IMR-90 (cell line): ENCODE data around the gene YBX1. TPM values are rescaled to one million over a fixed set of nuclear protein-coding genes. Genes with fewer than 3 reads are reported as not detected.

Source experiments
- ATAC-seq: fragments of 200-7000 bp; cut with Tn5 transposase; 2 replicates; pipeline ENCODE4 v1.9.1; 2020; ENCODE audit warnings: low read depth, mild to moderate bottlenecking, moderate library complexity
- BruUV-seq: library from RNA; stranded (reverse); fragments of 400-500 nt; replicated peaks from 2 replicates; lab custom pipeline; 2021; lab: Mats Ljungman, UMichigan
- CTCF ChIA-PET: fragments of 300-600 bp; formaldehyde crosslinking; extraction: SDS; loops from one replicate; lab custom pipeline; 2021; ENCODE audit warnings: antibody characterized with exemption; lab: Yijun Ruan, JAX
- POLR2A ChIA-PET: fragments of 300-600 bp; sonication (Branson Sonifier 250); formaldehyde crosslinking; loops from one replicate; lab custom pipeline; 2022; ENCODE audit warnings: antibody characterized with exemption; ENCODE audit not compliant: unreplicated experiment; lab: Charles Lee
- DNase-seq: peaks from one replicate; pipeline ENCODE4 v3.0.0; 2013
- H2AFZ ChIP-seq: replicated peaks from 2 replicates; pipeline ENCODE3; 2013; ENCODE audit warnings: low read length, mild to moderate bottlenecking; ENCODE audit not compliant: poor library complexity
- H2AK5ac ChIP-seq: 2 replicates; pipeline ENCODE4 v1.6.1; 2013; ENCODE audit warnings: low read depth, low read length, inconsistent platforms
- H2AK9ac ChIP-seq: replicated peaks from 2 replicates; pipeline ENCODE3; 2013; ENCODE audit warnings: mild to moderate bottlenecking, low read depth, low read length, moderate library complexity; ENCODE audit not compliant: poor library complexity
- H2BK120ac ChIP-seq: 2 replicates; pipeline ENCODE4 v1.6.1; 2013; ENCODE audit warnings: low read depth, low read length, inconsistent platforms
- H2BK15ac ChIP-seq: 3 replicates; pipeline ENCODE4 v1.6.1; 2013; ENCODE audit warnings: low read depth, low read length, inconsistent platforms
- H2BK20ac ChIP-seq: 2 replicates; pipeline ENCODE4 v1.6.1; 2013; ENCODE audit warnings: low read depth, mild to moderate bottlenecking, inconsistent platforms, low read length, moderate library complexity
- H2BK5ac ChIP-seq: 2 replicates; pipeline ENCODE4 v1.6.1; 2013; ENCODE audit warnings: mild to moderate bottlenecking, low read depth, low read length, inconsistent platforms; ENCODE audit not compliant: poor library complexity, severe bottlenecking
- H3K14ac ChIP-seq: replicated peaks from 2 replicates; pipeline ENCODE4 v1.6.1; 2013; ENCODE audit warnings: low read depth, low read length, inconsistent platforms
- H3K18ac ChIP-seq: 2 replicates; pipeline ENCODE4 v1.6.1; 2013; ENCODE audit warnings: low read depth, low read length, control low read depth
- H3K23ac ChIP-seq: 2 replicates; pipeline ENCODE4 v1.6.1; 2013; ENCODE audit warnings: low read depth, low read length, inconsistent platforms
- H3K27ac ChIP-seq: 2 replicates; pipeline ENCODE4 v1.5.1; 2013; ENCODE audit warnings: mild to moderate bottlenecking, control low read depth, low read length; ENCODE audit not compliant: insufficient read depth
- H3K27me3 ChIP-seq: 2 replicates; pipeline ENCODE4 v1.6.1; 2013; ENCODE audit warnings: low read length; ENCODE audit not compliant: control insufficient read depth, insufficient read depth
- H3K36me3 ChIP-seq: 2 replicates; pipeline ENCODE4 v1.6.1; 2013; ENCODE audit warnings: low read length, mixed read lengths; ENCODE audit not compliant: control insufficient read depth, insufficient read depth
- H3K4ac ChIP-seq: 2 replicates; pipeline ENCODE4 v1.6.1; 2013; ENCODE audit warnings: low read depth, low read length, inconsistent platforms
- H3K4me1 ChIP-seq: 2 replicates; pipeline ENCODE4 v1.6.1; 2013; ENCODE audit warnings: low read length, mixed read lengths; ENCODE audit not compliant: control insufficient read depth, insufficient read depth
- H3K4me2 ChIP-seq: 2 replicates; pipeline ENCODE4 v1.6.1; 2013; ENCODE audit warnings: low read depth, mild to moderate bottlenecking, control low read depth, low read length, moderate library complexity
- H3K4me3 ChIP-seq: 2 replicates; pipeline ENCODE4 v1.5.1; 2013; ENCODE audit warnings: low read depth, mild to moderate bottlenecking, control low read depth, low read length, moderate library complexity; ENCODE audit not compliant: insufficient read depth
- H3K56ac ChIP-seq: 2 replicates; pipeline ENCODE4 v1.6.1; 2013; ENCODE audit warnings: low read length, inconsistent platforms; ENCODE audit not compliant: insufficient read depth; ENCODE audit errors: extremely low read depth
- H3K79me1 ChIP-seq, 2 experiments: 2 replicates each; pipeline ENCODE4 v1.6.1; 2013; ENCODE audit warnings: low read length in 2 of 2, inconsistent platforms in 1 of 2, low read depth in 1 of 2
- H3K9ac ChIP-seq: 2 replicates; pipeline ENCODE4 v1.6.1; 2013; ENCODE audit warnings: low read depth, low read length, control low read depth
- H3K9me1 ChIP-seq: 2 replicates; pipeline ENCODE4 v1.6.1; 2013; ENCODE audit warnings: low read length, inconsistent platforms; ENCODE audit not compliant: insufficient read depth
- H3K9me3 ChIP-seq: 2 replicates; pipeline ENCODE4 v1.6.1; 2013; ENCODE audit warnings: low read length; ENCODE audit not compliant: control insufficient read depth, insufficient read depth
- H4K20me1 ChIP-seq: 2 replicates; pipeline ENCODE4 v1.6.1; 2013; ENCODE audit warnings: low read length, inconsistent platforms; ENCODE audit not compliant: insufficient read depth
- H4K5ac ChIP-seq: 2 replicates; pipeline ENCODE4 v1.6.1; 2013; ENCODE audit warnings: mild to moderate bottlenecking, low read depth, low read length, control low read depth
- H4K8ac ChIP-seq, 2 experiments: 2 replicates each; pipeline ENCODE4 v1.6.1; 2013; ENCODE audit warnings: low read depth in 2 of 2, low read length in 2 of 2, control low read depth in 1 of 2, inconsistent platforms in 1 of 2
- H4K91ac ChIP-seq: 2 replicates; pipeline ENCODE4 v1.6.1; 2013; ENCODE audit warnings: low read depth, low read length, inconsistent platforms; ENCODE audit not compliant: insufficient read depth
- FOS ChIP-seq: fragments of 150-350 bp; IDR thresholded peaks from 2 replicates; pipeline ENCODE4 v1.6.1; 2016; ENCODE audit warnings: low read depth, low read length
- MXI1 ChIP-seq: IDR thresholded peaks from 2 replicates; pipeline ENCODE4 v1.6.1; 2012; ENCODE audit warnings: low read depth, mild to moderate bottlenecking, low read length, moderate library complexity, borderline replicate concordance
- NFE2L2 ChIP-seq: fragments of 150-350 bp; IDR thresholded peaks from 2 replicates; pipeline ENCODE4 v1.6.1; 2016; ENCODE audit warnings: low read depth, mild to moderate bottlenecking, low read length
- POLR2A ChIP-seq: IDR thresholded peaks from 2 replicates; pipeline ENCODE4 v1.6.1; 2012; ENCODE audit warnings: mild to moderate bottlenecking, low read depth, low read length
- RAD21 ChIP-seq: IDR thresholded peaks from 2 replicates; pipeline ENCODE4 v1.6.1; 2012; ENCODE audit warnings: low read length, improper control_type of control experiment
- SMC3 ChIP-seq: fragments of 150-350 bp; IDR thresholded peaks from 2 replicates; pipeline ENCODE4 v1.6.1; 2016; ENCODE audit warnings: low read depth, mild to moderate bottlenecking, antibody characterized with exemption, low read length, moderate library complexity
- WGBS, 2 experiments: methylation state at CpG; one replicate each; pipeline versions ENCODE4 v1.1.5 to v1.1.7; 2013; ENCODE audit warnings: missing lambda C conversion rate in 2 of 2; ENCODE audit not compliant: insufficient read length in 1 of 2; ENCODE audit errors: extremely low coverage in 2 of 2; 5-methylcytosine and 5-hydroxymethylcytosine counted together
- dilution Hi-C: fragments of 300-500 bp; cut with HindIII; formaldehyde crosslinking; loops from one replicate; pipeline ENCODE4 v1.14.3; 2018; ENCODE audit warnings: low sequenced_read_pairs; ENCODE audit not compliant: unreplicated experiment
- in situ Hi-C: fragments of 300-500 bp; cut with MboI; formaldehyde crosslinking; loops from 3 replicates; pipeline ENCODE4 v1.14.3; 2019; ENCODE audit warnings: low sequenced_read_pairs, inconsistent platforms, mixed read lengths
- intact Hi-C: fragments of 100-400 bp; cut with micrococcal nuclease; formaldehyde crosslinking; loops from 2 replicates; pipeline ENCODE4 v1.10.0; 2022
- polyA plus RNA-seq, 3 experiments: library from polyadenylated mRNA; depleted of rRNA; stranded (reverse); fragments of >200 nt; gene quantifications; 2 replicates each; pipeline ENCODE4 v1.2.3, GENCODE V29; 2012; ENCODE audit warnings: low replicate concordance in 1 of 3
- total RNA-seq: library from RNA; depleted of rRNA; stranded (reverse); fragments of >200 nt; gene quantifications from 2 replicates; pipeline ENCODE4 v1.2.3, GENCODE V29; 2012

YBX1 gene
- total and polyA plus RNA-seq, 2 of the 4 experiments (the other 2 are of a cell fraction), result 605 to 843 TPM

- dilution Hi-C loops (no loop called here), intact Hi-C loops (no loop called here), in situ Hi-C loops (no loop called here)
- H4K20me1 ChIP-seq, result peaks cover 18% of the 10 kb centered on the region
- no peak overlapping the region for H4K91ac ChIP-seq
- peaks cover 46% of the 10 kb centered on the region for H3K36me3 ChIP-seq
- H3K9ac ChIP-seq, result no peak overlapping the region
- no peak overlapping the region for H2BK15ac ChIP-seq
- H3K23ac ChIP-seq, result no peak overlapping the region
- 80% methylated on average over 1 of the region's 8 CpGs; no CpG with 5 or more reads in 1 of the 2 experiments for WGBS, 2 experiments
- no peak for ATAC-seq
- no peak overlapping the region for H3K4ac ChIP-seq
- H4K5ac ChIP-seq, result no peak overlapping the region
- H3K4me2 ChIP-seq, result no peak overlapping the region
- H3K4me3 ChIP-seq, result no peak overlapping the region
- no peak overlapping the region for H2BK20ac ChIP-seq
- no peak overlapping the region for H2AK5ac ChIP-seq
- no peaks in the 10 kb centered on the region for H3K9me3 ChIP-seq
- H3K9me1 ChIP-seq, result peaks cover 5% of the 10 kb centered on the region; the same call in 1 of the 2 replicates
- H2AK9ac ChIP-seq, result no peak overlapping the region
- H3K18ac ChIP-seq, result no peak overlapping the region
- no peak overlapping the region for H3K56ac ChIP-seq
- no peak for DNase-seq
- no peaks in the 10 kb centered on the region for H3K4me1 ChIP-seq
- no peak for TF ChIP-seq SMC3
- no peak for TF ChIP-seq RAD21
- TF ChIP-seq MXI1, result no peak
- no peak for TF ChIP-seq FOS
- TF ChIP-seq NFE2L2, result no peak
- no peak for TF ChIP-seq POLR2A
- no peaks in the 10 kb centered on the region for H3K27me3 ChIP-seq
- no peak overlapping the region for H2BK5ac ChIP-seq
- POLR2A ChIA-PET, result no interaction called here
- H2BK120ac ChIP-seq, result no peak overlapping the region
- no peak overlapping the region for H3K14ac ChIP-seq
- H3K27ac ChIP-seq, result no peak overlapping the region
- BruUV-seq, result no TSS peak
- H3K79me1 ChIP-seq, result peaks cover 0 to 5% of the 10 kb centered on the region in 2 experiments; a peak in 2 of 4 replicates
- CTCF ChIA-PET, result no interaction called here
- no peak overlapping the region for H2AFZ ChIP-seq
- no peak overlapping the region for H4K8ac ChIP-seq
Observed at GRCh38 chr1:42745851-42746250, 63.6 kb downstream of the YBX1 start.
